Adrenal gland (tissue), 5 donors: ENCODE results near the gene TPRG1L.

ENCODE experiments used
- CTCF ChIP-seq, 6 experiments: fragments of 450-650 bp in 4 of 6; fragments of 200-600 bp in 2 of 6; sonication (generic) in 1 of 6; IDR thresholded peaks; 1 replicate in 5 of 6; 2 replicates in 1 of 6; pipeline versions ENCODE4 v1.5.1 to v1.8.0; 2016 to 2021; ENCODE audit warnings: antibody characterized with exemption in 6 of 6, mild to moderate bottlenecking in 2 of 6, moderate library complexity in 1 of 6
- POLR2A ChIP-seq, 2 donors: fragments of 450-650 bp; IDR thresholded peaks; one replicate each; pipeline ENCODE4 v1.6.1; 2017; ENCODE audit warnings: antibody characterized with exemption in 2 of 2, mild to moderate bottlenecking in 2 of 2, moderate library complexity in 1 of 2
- donor health status: DM: no; HTN: no; CAD: no.

GRCh38 chr1:3600354-3600753, 24.5 kb upstream of the TPRG1L start:
- TF ChIP-seq CTCF (IDR thresholded peaks at IDR 0.05) (no peak), POLR2A (IDR thresholded peaks at IDR 0.05) (no peak)
